Measurements from ENCODE around the gene LDLRAP1.

Gene LDLRAP1

DNA sequence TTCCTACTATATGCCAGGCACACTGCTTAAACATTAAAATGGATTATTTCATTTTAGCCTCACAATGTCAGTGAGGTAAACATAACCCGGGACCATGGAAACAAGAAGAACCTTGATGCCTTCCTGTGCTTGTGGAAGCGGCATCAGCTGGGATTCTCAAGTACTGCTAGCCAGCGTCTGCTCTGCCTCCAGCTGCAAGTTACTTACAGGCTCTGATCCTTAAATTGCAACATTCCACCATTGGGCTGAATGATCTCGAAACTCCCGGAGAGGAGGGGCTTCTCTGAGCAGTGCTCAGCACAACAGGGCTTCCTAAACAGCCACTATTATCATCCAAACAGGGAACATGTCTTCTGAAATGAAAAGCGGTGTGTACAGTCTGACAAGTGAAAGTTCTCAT, 66.5 kb downstream of the LDLRAP1 start:
- DNase-seq (ENCODE audit: low read depth): no peak

DNA sequence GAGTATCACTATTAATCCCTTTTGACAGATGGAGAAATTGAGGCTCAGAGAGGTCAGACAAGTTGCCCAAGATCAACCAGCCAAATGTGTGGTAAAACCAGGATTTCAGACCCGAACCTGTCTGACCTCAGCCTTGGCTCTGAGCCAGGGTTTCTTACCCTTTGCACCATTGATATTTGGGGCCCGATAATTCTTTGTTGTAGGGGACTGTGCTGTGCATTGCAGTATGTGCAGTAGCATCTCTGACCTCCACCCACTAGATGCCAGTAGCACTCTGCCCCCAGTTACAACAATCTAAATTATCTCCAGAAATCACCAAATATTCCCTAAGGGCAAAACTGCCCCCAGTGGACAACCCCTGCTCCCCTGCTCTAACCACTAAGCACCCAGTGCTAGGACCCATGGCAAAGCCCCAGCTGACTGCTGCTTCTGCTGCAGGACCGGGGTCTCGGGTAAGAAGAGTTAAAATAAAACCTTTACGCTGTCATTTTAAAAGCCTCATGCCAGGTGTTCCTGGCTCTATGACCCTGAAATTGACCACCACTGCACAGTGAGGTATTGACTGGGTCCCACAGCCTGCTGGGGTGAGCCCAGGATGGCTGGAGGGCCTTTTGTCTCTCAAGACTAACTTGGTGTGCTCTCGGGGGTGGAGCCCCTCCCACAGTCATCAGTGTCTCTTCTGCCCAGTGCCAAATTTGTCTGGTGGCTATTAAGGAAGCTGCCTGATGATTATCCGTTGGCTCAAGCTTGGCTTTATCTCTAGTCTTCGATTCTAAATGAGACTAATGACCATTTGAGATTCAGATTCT, 67.6 kb downstream of the LDLRAP1 start:
- no peak for DNase-seq (ENCODE audit: low read depth)

DNA sequence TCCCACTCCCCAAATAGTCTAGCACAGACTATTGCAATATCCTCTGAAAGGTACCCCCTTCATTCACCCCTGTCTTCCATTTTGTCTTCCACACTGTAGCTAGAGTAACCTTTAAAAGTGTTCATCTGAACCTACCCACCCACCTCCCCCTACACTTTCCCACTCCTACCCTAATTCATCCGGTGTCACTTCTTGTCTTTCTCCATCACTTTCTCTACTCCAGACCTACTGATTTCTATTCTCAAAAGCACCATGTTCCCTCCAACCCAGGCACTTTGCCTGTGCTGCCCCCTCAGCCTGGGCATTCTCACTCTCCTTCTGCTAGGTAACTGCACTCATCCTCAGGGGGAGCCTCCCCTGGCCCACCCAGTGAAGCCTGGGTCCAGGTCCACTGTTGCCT, 68.4 kb downstream of the LDLRAP1 start:
- no peak for DNase-seq (ENCODE audit: low read depth)

DNA sequence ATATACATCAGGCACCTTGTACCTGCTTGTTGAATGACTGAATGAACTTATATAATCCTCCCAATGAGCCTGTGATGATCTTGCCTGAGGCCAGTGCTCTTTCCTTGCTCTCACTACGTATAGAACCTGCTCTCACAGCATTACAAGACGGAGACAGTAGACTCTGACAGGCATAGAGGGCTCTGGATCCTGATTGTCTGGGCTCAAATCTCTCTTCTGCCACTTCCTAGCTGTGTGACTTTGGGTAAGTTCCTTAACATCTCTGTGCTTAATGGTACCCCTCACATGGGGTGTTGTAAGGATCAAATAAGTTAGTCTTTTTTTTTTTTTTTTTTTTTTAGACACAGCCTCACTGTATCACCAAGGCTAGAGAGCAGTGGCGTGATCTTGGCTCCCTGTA, 69.0 kb downstream of the LDLRAP1 start:
- no peak for DNase-seq (ENCODE audit: low read depth)

DNA sequence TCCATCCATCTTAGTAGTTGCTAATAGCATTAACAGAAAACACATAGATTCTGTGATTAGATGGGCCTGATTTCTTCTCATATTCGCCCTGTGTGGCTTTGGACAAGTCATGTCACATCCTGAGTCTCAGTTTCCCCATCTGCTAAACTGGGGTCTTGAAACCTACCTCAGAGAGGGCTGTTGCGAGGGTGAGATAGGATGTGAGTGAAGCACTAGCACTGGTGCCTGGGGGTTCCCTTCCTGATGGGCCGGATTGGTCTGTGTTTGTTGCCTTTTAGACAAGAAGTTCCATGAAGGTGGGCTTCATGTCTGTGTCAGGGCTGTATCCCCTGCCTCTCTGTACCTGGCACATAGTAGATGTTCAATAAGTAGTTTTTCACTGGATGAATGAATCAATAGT, 69.7 kb downstream of the LDLRAP1 start:
- DNase-seq (ENCODE audit: low read depth): no peak

DNA sequence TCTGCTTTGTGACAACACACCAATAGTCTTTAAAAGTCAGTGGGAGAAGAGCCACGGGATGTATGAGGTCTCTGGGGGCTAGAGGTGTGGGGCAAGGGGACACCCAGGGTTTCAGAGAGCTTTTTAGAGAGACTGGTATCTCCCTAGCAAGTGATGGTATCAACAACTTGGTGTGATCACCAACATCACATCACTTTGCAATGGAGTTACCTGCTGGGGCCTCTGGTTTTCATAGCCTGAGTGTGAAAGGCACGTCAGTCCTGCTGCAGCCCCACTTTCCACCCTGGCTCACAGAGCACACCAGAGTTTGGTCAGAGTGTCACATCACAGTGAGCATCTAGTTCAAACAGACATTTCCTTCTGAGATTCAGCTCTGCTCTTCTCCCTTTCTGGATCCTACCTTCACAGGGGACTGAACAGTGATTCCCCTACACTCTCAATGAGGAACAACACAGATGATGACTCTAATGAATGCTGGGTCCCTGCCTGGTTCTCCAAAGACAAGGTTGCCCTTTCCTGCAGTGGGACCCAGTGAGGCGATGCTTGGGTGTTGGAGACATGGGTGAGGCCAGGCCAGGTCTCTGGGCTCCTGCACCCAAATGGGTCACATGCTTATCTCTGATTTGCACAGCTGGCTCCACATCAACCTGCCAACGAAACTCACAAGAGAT, 71.2 kb downstream of the LDLRAP1 start:
- no peak for DNase-seq (ENCODE audit: low read depth)

DNA sequence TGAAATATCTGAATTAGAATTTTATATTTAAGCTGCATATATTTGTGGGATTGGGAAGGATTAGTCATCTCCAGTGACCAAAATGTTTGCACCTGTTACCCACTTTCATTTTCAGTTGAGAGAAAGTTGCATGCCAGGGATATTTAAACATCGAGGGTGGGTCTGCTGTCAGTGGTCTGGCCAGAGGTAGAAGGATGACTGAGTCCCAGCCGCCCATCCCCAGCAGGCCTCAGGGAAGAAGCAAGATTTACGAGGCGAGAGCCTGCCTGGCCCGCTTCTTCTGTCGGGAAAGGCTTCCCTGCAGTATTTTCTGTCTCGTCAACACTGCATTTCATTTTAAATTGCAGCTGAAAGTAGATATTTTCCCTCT, 71.8 kb downstream of the LDLRAP1 start:
- no peak for DNase-seq (ENCODE audit: low read depth)

DNA sequence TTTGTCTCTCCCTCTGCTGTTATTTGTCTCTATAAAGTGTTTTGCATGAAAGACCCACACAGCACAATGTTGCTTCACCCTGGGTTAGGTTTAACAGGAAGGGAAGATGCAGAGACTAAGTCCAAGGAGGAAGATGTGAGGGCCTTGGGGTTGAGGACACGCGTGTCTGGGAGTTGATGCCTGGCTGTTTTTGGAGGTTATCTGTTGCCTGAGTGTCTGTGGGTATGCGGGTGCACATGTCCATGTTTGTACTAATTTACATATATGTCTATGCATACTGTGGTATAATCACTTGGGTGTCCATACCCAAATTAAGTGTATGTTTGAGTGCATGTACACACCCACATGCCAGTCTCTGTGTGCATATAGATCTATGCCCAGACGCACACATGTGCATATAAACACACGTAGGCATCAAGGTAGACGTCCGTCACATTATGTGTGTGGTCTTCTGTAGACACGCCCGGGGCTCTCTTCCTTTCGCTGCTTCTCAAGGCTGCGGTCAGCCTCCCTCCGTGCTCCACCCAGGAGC, 72.2 kb downstream of the LDLRAP1 start:
- DNase-seq (ENCODE audit: low read depth): no peak

DNA sequence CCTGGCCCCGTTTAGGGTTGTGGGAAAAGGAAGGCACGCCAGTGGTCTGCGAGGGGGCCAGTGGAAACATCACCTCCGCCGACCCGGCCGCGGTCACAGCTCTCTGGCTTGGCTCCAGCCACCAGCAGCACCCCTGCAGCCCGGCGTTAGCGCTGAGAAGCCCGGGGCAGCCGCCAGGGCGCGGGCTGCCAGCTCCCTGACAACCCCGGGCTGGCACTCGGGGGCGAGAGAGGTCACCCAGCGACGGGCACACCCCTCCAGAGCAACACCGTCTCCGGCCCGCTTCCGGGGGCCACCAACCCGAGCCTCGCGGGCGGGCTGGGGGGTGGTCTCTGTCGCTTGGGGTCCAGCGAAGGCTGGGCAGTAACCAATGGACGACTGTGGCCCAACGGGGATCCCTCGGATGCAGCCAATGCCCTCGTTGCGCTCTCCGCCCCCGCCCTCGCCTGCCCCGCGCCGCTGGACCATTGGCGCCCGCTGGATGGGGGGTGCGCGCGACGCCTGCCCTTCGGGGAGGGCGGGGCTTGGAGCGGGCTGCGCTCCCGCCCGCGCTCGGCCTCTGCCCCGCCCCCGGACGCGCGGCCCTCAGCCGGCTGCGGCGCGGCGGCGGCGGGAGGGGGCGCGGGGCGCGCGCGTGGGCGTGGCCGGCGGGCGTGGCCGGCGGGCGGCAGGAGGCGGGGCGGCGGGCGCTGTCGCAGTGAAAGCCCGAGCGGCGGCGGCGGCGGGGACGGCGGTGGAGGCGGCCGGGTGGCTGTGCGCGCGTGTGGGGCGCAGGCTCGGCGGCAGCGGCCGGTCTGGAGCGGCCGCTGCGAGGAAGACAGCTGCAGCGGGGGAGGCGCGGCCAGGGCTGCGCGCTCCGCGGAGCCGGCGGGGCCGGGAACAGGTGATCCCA, 72.9 kb downstream of the LDLRAP1 start, which contains the start of gene MAN1C1:
Gene MAN1C1 (plus strand): TSS at position 697 of the 892 bp plus-strand sequence. CDS start 1,007 bp downstream, outside the sequence.
- peak; percentile 81 for DNase-seq (ENCODE audit: low read depth)

DNA sequence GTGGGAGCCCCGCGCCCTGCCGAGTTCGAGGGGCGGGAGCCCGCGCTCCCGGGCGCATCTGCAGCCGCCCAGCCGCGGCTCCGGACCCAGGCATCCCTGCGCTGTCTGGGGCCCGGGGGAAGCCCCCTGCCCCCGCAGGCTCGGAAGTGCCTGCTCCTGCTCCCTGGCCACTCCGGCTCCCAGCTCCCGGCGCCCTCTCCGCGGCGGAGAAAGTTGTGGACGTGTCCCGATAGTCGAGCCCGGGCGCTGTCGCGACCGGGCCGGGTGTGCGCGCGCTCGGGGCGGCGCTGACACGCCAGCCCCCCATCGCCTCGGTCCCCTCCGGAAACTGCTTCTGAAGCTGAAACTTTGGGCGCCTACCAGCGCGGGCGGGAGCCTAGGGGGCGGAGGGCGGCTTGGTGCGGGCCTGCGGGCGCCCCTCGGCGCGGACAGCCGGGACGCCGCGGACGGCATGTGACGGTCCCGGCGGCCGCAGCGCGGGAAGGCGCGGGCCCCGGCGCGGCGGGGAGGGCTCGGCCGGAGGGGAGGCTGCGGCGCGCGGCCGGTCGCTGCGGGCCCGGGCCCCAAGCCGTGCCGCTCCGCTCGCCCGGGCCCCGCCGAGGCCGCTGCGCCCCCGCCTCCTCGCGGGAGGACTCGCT, 73.7 kb downstream of the LDLRAP1 start:
- DNase-seq (ENCODE audit: low read depth): no peak

DNA sequence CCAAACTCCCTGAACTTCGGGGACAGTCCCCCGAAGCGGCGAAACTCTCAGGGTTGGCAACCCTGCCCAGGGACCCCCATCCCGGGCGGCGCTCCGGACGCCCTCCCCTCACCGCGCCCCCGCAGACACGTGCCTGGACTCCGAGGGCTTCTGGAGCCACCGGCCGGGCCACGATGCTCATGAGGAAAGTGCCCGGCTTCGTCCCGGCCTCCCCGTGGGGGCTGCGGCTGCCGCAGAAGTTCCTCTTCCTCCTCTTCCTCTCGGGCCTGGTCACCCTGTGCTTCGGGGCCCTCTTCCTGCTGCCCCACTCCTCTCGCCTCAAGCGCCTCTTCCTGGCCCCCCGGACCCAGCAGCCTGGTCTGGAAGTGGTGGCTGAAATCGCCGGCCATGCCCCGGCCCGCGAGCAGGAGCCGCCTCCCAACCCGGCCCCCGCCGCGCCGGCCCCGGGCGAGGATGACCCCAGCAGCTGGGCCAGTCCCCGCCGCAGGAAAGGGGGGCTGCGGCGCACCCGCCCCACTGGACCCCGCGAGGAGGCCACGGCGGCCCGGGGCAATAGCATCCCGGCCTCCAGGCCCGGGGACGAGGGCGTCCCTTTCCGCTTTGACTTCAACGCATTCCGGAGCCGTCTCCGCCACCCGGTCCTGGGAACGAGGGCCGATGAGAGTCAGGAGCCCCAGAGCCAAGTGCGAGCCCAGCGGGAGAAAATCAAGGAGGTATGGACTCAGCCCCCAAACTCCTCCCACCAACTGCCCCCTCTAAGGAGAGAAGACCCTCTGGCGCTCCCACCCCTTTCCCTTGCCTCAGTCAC, 74.4 kb downstream of the LDLRAP1 start:
- no peak for DNase-seq (ENCODE audit: low read depth)

DNA sequence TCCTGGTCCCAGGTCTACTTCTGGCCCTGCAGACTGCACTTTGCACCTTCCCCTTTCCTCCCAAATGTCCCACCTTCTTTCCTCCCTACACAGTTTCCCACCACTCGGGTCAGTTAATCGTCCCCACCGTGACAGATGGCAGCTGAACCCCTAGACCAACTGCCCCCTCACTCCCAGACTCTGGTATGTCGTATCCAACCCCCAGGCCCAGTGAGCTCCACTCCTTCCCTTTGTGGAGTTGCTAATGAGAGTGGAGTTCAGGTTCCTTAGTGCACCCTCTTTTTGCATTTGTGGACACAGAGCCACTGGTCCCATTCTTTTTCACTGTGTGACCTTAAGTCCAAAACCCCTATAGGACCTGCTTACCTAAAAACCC, 75.0 kb downstream of the LDLRAP1 start:
- no peak for DNase-seq (ENCODE audit: low read depth)
